Neural progenitor cell (in vitro differentiated cells): ENCODE measurements around the gene PLCD3. TPM values are rescaled to one million over a fixed set of nuclear protein-coding genes. Genes with fewer than 3 reads are reported as not detected.

Source experiments
- DNase-seq: peaks from one replicate; pipeline ENCODE4 v3.0.0-alpha.2; 2016; ENCODE audit warnings: low spot score
- H2AFZ ChIP-seq: fragments of 200-600 bp; sonication (generic); replicated peaks from 2 replicates; pipeline ENCODE4 v1.6.1; 2016; ENCODE audit warnings: antibody characterized with exemption
- H3F3A ChIP-seq: fragments of 200-600 bp; sonication (generic); 2 replicates; pipeline ENCODE4 v1.6.1; 2016; ENCODE audit warnings: antibody characterized with exemption, low read depth
- H3K27ac ChIP-seq: fragments of 200-600 bp; sonication (generic); 2 replicates; pipeline ENCODE4 v1.5.1; 2016; ENCODE audit warnings: mild to moderate bottlenecking
- H3K27me3 ChIP-seq: fragments of 200-600 bp; sonication (generic); 2 replicates; pipeline ENCODE4 v1.6.1; 2016; ENCODE audit warnings: mild to moderate bottlenecking, moderate library complexity
- H3K36me3 ChIP-seq: fragments of 200-600 bp; sonication (generic); 2 replicates; pipeline ENCODE4 v1.5.1; 2016
- H3K4me1 ChIP-seq: fragments of 200-600 bp; sonication (generic); 2 replicates; pipeline ENCODE4 v1.6.1; 2016; ENCODE audit warnings: mixed run types
- H3K4me2 ChIP-seq: fragments of 200-600 bp; sonication (generic); 2 replicates; pipeline ENCODE4 v1.6.1; 2016
- H3K4me3 ChIP-seq: fragments of 200-600 bp; sonication (generic); 2 replicates; pipeline ENCODE4 v1.5.1; 2016
- H3K79me2 ChIP-seq: fragments of 200-600 bp; sonication (generic); 2 replicates; pipeline ENCODE4 v1.6.1; 2016; ENCODE audit warnings: low read depth
- H3K9ac ChIP-seq: fragments of 200-600 bp; sonication (generic); 2 replicates; pipeline ENCODE4 v1.6.1; 2016
- H3K9me3 ChIP-seq: fragments of 200-600 bp; sonication (generic); 2 replicates; pipeline ENCODE4 v1.5.1; 2016; ENCODE audit warnings: low read depth
- H4K20me1 ChIP-seq: fragments of 200-600 bp; sonication (generic); 2 replicates; pipeline ENCODE4 v1.6.1; 2016; ENCODE audit warnings: low read depth
- H3K27ac Mint-ChIP-seq: 3 replicates; pipeline ENCODE4 v1.8.0; 2021; ENCODE audit warnings: mixed read lengths
- H3K27me3 Mint-ChIP-seq: 2 replicates; pipeline ENCODE4 v1.8.0; 2022; ENCODE audit warnings: low read depth, mild to moderate bottlenecking, inconsistent platforms, moderate library complexity, mixed read lengths; ENCODE audit not compliant: insufficient read depth
- H3K36me3 Mint-ChIP-seq: 3 replicates; pipeline ENCODE4 v1.8.0; 2021; ENCODE audit warnings: mixed read lengths
- H3K4me1 Mint-ChIP-seq: 3 replicates; pipeline ENCODE4 v1.8.0; 2021; ENCODE audit warnings: mixed read lengths
- H3K4me3 Mint-ChIP-seq: 3 replicates; pipeline ENCODE4 v1.8.0; 2021; ENCODE audit warnings: mild to moderate bottlenecking, moderate library complexity, mixed read lengths
- H3K9me3 Mint-ChIP-seq: 3 replicates; pipeline ENCODE4 v1.8.0; 2020; ENCODE audit warnings: mixed read lengths
- CTCF ChIP-seq: fragments of 200-600 bp; sonication (generic); IDR thresholded peaks from 2 replicates; pipeline ENCODE4 v1.5.1; 2017; ENCODE audit warnings: antibody characterized with exemption, mild to moderate bottlenecking
- EZH2 ChIP-seq: fragments of 200-600 bp; sonication (generic); IDR thresholded peaks from 2 replicates; pipeline ENCODE4 v1.6.1; 2017; ENCODE audit warnings: antibody characterized with exemption, mild to moderate bottlenecking, moderate library complexity
- EZH2phosphoT487 ChIP-seq: fragments of 200-600 bp; sonication (generic); IDR thresholded peaks from 2 replicates; pipeline ENCODE4 v1.6.1; 2017; ENCODE audit warnings: antibody characterized with exemption
- total RNA-seq: library from RNA; depleted of rRNA; stranded (reverse); fragments of >200 nt; gene quantifications from 2 replicates; pipeline ENCODE4 v1.2.3, GENCODE V29; 2015; ENCODE audit warnings: low replicate concordance

PLCD3 gene
- total RNA-seq, 1 donor from 2014 or later = 16.0 TPM

GRCh38 chr17:45160447-45161287 lies 28.4 kb upstream of the PLCD3 start:
- Histone ChIP-seq H3K4me2 (peak overlapping the region; percentile 88), H3K9me3 (no peaks in the 10 kb centered on the region), H3K4me3 (peak overlapping the region; percentile 81), H3K9ac (peak overlapping the region; percentile 99), H3K36me3 (no peaks in the 10 kb centered on the region), H2AFZ (peak overlapping the region; percentile 47), H3K79me2 (peaks cover 39% of the 10 kb centered on the region), H4K20me1 (no peaks in the 10 kb centered on the region), H3K27me3 (no peaks in the 10 kb centered on the region), H3K27ac (peak overlapping the region; percentile 98), H3F3A (peaks cover 30% of the 10 kb centered on the region), H3K4me1 (peaks cover 13% of the 10 kb centered on the region)
- Mint-ChIP-seq H3K27ac (peak overlapping the region; percentile 96), H3K27me3 (peaks cover 2% of the 10 kb centered on the region), H3K4me3 (peak overlapping the region; percentile 97), H3K36me3 (peaks cover 10% of the 10 kb centered on the region), H3K9me3 (no peaks in the 10 kb centered on the region), H3K4me1 (peaks cover 31% of the 10 kb centered on the region)
- TF ChIP-seq EZH2phosphoT487 = no peak
- TF ChIP-seq EZH2 = no peak
- TF ChIP-seq CTCF = peak; percentile 56
- peak; percentile 95 for DNase-seq

GRCh38 chr17:45156242-45156641 lies 23.9 kb upstream of the PLCD3 start:
- no peak overlapping the region for H3K27ac ChIP-seq
- H3K36me3 ChIP-seq = no peaks in the 10 kb centered on the region
- Mint-ChIP-seq H3K27me3 (no peaks in the 10 kb centered on the region), H3K27ac (no peak overlapping the region), H3K9me3 (no peaks in the 10 kb centered on the region), H3K4me1 (peaks cover 38% of the 10 kb centered on the region), H3K4me3 (no peak overlapping the region), H3K36me3 (peaks cover 8% of the 10 kb centered on the region)
- H3K27me3 ChIP-seq = no peaks in the 10 kb centered on the region
- H3K9me3 ChIP-seq = no peaks in the 10 kb centered on the region
- H3K9ac ChIP-seq = no peak overlapping the region
- peaks cover 50% of the 10 kb centered on the region for H3K79me2 ChIP-seq
- peaks cover 7% of the 10 kb centered on the region for H4K20me1 ChIP-seq
- H3K4me3 ChIP-seq = no peak overlapping the region
- no peak overlapping the region for H2AFZ ChIP-seq
- no peak overlapping the region for H3K4me2 ChIP-seq
- no peak for DNase-seq
- peaks cover 12% of the 10 kb centered on the region for H3K4me1 ChIP-seq
- H3F3A ChIP-seq = peaks cover 35% of the 10 kb centered on the region
- no peak for TF ChIP-seq CTCF
- no peak for TF ChIP-seq EZH2phosphoT487
- no peak for TF ChIP-seq EZH2

GRCh38 chr17:45155483-45155882 lies 23.2 kb upstream of the PLCD3 start:
- H3K4me2 ChIP-seq = no peak overlapping the region
- peaks cover 14% of the 10 kb centered on the region for H4K20me1 ChIP-seq
- H3K4me1 ChIP-seq = peaks cover 19% of the 10 kb centered on the region
- peak overlapping the region; percentile 54 for H3K27ac ChIP-seq
- no peak overlapping the region for H3K4me3 ChIP-seq
- peaks cover 55% of the 10 kb centered on the region for H3K79me2 ChIP-seq
- peaks cover 38% of the 10 kb centered on the region for H3F3A ChIP-seq
- no peaks in the 10 kb centered on the region for H3K9me3 Mint-ChIP-seq
- no peak overlapping the region for H2AFZ ChIP-seq
- no peak for TF ChIP-seq CTCF
- no peak for TF ChIP-seq EZH2phosphoT487
- TF ChIP-seq EZH2 = no peak
- peak overlapping the region; percentile 76 for H3K27ac Mint-ChIP-seq
- H3K9me3 ChIP-seq = no peaks in the 10 kb centered on the region
- H3K27me3 Mint-ChIP-seq = no peaks in the 10 kb centered on the region
- DNase-seq = no peak
- H3K9ac ChIP-seq = no peak overlapping the region
- H3K27me3 ChIP-seq = no peaks in the 10 kb centered on the region
- H3K4me1 Mint-ChIP-seq = peaks cover 45% of the 10 kb centered on the region
- H3K36me3 Mint-ChIP-seq = peaks cover 8% of the 10 kb centered on the region
- H3K36me3 ChIP-seq = no peaks in the 10 kb centered on the region
- no peak overlapping the region for H3K4me3 Mint-ChIP-seq
